Measurements from ENCODE around the gene SERPINB2.
A peak's percentile ranks its signal among the peaks of the same experiment; 100 is the strongest.
"Not testable (repeated sequence)": the region's sequence is repeated elsewhere in the genome, so short reads cannot be mapped to it uniquely, and the experiment has no call there.

The SERPINB2 gene

GRCh38 chr18:63940008-63940407, 52.5 kb downstream of the SERPINB2 start:
- DNase-seq: no peak

- not testable (repeated sequence) for DNase-seq
Measured at GRCh38 chr18:63940543-63941050, 53.1 kb downstream of the SERPINB2 start.

- no peak for DNase-seq
Measured at GRCh38 chr18:63947051-63947790, 59.7 kb downstream of the SERPINB2 start.

GRCh38 chr18:63949068-63949737, 61.7 kb downstream of the SERPINB2 start, which contains the start of gene HMSD:
HMSD (plus strand) TSS chr18:63949301; CDS start chr18:63953456, 4,155 bp downstream.
- peak; percentile 90 for DNase-seq

- no peak for DNase-seq
Measured at GRCh38 chr18:63951302-63951705, 63.8 kb downstream of the SERPINB2 start.

Measured in NCI-H345 (cell line).